Measurements from ENCODE around the gene TMPRSS2. TPM values are rescaled to one million over a fixed set of nuclear protein-coding genes. Genes with fewer than 3 reads are reported as not detected.

TMPRSS2 gene
- total and polyA plus RNA-seq, 7 donors, result 0.33 to 434 (median 34.4) TPM; not detected in 1

GRCh38 chr21:41482301-41482700 is 25.7 kb downstream of the TMPRSS2 start:
- intact Hi-C loops (cut with DNase I), result no loop called here
- 46 to 67% methylated on average over 6 of the region's 6 CpGs for WGBS, 2 donors
- H3K4me1 ChIP-seq, result peaks cover 0 to 10% (median 4%) of the 10 kb centered on the region in 4 donors

GRCh38 chr21:41481191-41481590 is 26.8 kb downstream of the TMPRSS2 start:
- Histone ChIP-seq H3K36me3 (no peaks in the 10 kb centered on the region), H3K4me3 (no peak overlapping the region), H3K4me1 (peaks cover 0 to 10% (median 4%) of the 10 kb centered on the region in 4 donors), H3K27me3 (peaks cover 0 to 6% (median 0%) of the 10 kb centered on the region in 3 donors), H3K27ac (no peak overlapping the region), H3K9me3 (no peaks in the 10 kb centered on the region)
- TF ChIP-seq POLR2AphosphoS5 (IDR thresholded peaks at IDR 0.05) (no peak), POLR2A (IDR thresholded peaks at IDR 0.05) (no peak), CTCF (IDR thresholded peaks at IDR 0.05) (no peak)
- no peak for DNase-seq
- intact Hi-C loops (cut with DNase I), result no loop called here
- WGBS, 2 donors, result 87 to 92% methylated on average over 8 of the region's 8 CpGs

More at GRCh38 chr21:41482301-41482700, 25.7 kb downstream of the TMPRSS2 start:
- peaks cover 0 to 6% (median 0%) of the 10 kb centered on the region in 3 donors for H3K27me3 ChIP-seq
- H3K27ac ChIP-seq, result no peak overlapping the region
- H3K36me3 ChIP-seq, result no peaks in the 10 kb centered on the region
- no peak for TF ChIP-seq POLR2A (IDR thresholded peaks at IDR 0.05)
- no peak for TF ChIP-seq POLR2AphosphoS5 (IDR thresholded peaks at IDR 0.05)
- no peak for TF ChIP-seq CTCF (IDR thresholded peaks at IDR 0.05)
- no peak for TF ChIP-seq EP300 (IDR thresholded peaks at IDR 0.05)
- DNase-seq, result no peak
- no peaks in the 10 kb centered on the region for H3K9me3 ChIP-seq
- H3K4me3 ChIP-seq, result no peak overlapping the region

DNA sequence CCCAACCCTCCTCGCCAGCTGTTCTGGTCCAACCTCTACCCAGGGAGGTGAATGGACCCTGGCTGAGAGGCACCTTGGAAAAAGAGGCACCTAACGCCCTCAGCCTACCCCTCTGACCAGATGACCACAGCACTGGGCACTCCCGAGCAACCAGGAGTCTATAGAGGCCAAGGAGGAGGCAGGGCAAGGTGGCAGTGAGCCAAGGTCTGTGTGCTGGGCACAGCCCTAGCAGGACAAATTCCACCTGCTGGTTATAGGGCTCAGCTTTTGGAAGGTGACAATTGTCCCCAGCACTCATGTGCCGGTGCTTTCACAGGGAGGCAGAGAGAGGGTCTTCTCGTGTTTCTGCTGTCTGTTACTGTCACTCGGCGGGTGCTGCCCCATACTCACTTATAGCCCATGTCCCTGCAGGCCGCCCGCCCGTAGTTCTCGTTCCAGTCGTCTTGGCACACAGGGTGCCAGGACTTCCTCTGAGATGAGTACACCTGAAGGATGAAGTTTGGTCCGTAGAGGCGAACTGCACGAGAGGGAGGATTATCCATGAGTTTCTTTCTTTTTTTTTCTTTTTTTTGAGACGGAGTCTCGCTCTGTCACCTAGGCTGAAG is 27.8 kb downstream of the TMPRSS2 start:
- H3K9me3 ChIP-seq, result no peaks in the 10 kb centered on the region
- H3K4me3 ChIP-seq, result no peak overlapping the region
- H3K27ac ChIP-seq, result no peak overlapping the region
- DNase-seq, result no peak
- no peak for TF ChIP-seq POLR2AphosphoS5 (IDR thresholded peaks at IDR 0.05)
- TF ChIP-seq EP300 (IDR thresholded peaks at IDR 0.05), result no peak
- no peak for TF ChIP-seq POLR2A (IDR thresholded peaks at IDR 0.05)
- no peak for TF ChIP-seq CTCF (IDR thresholded peaks at IDR 0.05)
- H3K36me3 ChIP-seq, result no peaks in the 10 kb centered on the region
- intact Hi-C loops (cut with DNase I), result no loop called here
- peaks cover 0 to 10% (median 4%) of the 10 kb centered on the region in 4 donors for H3K4me1 ChIP-seq
- peaks cover 0 to 6% (median 0%) of the 10 kb centered on the region in 3 donors for H3K27me3 ChIP-seq
- WGBS, 2 donors, result 68 to 83% methylated on average over 17 of the region's 17 CpGs

DNA sequence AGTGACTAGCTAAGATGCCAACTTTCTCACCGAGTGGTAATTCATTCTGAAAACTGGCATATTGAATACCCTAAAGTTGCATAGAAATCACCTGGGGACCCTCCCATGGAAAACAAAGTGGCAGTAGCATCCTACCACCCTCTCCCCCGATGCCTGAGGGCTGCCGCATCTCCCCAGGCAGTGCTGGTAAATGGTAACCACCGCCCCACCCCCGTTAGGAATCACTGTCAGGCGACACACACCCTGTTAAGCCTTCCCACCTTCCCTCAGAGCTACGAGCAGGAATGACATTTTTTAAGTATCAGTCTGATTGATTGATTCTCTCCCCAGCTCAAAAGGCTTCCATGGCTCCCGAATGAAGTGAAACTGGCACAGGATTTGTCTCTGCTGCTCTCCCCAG is 28.3 kb downstream of the TMPRSS2 start:
- Histone ChIP-seq H3K36me3 (no peaks in the 10 kb centered on the region), H3K27ac (no peak overlapping the region), H3K4me1 (peaks cover 0 to 10% (median 4%) of the 10 kb centered on the region in 4 donors), H3K27me3 (peaks cover 0 to 6% (median 0%) of the 10 kb centered on the region in 3 donors), H3K9me3 (no peaks in the 10 kb centered on the region), H3K4me3 (no peak overlapping the region)
- intact Hi-C loops (cut with DNase I), result no loop called here
- 70% methylated on average over 8 of the region's 8 CpGs for WGBS, 2 donors
- no peak for TF ChIP-seq EP300 (IDR thresholded peaks at IDR 0.05)
- no peak for TF ChIP-seq POLR2A (IDR thresholded peaks at IDR 0.05)
- no peak for TF ChIP-seq POLR2AphosphoS5 (IDR thresholded peaks at IDR 0.05)
- TF ChIP-seq CTCF (IDR thresholded peaks at IDR 0.05), result no peak
- DNase-seq, result no peak

Measured in sigmoid colon (tissue), 7 donors.